ENCODE measurements around the gene NIM1K.
"Not testable (repeated sequence)": the region's sequence is repeated elsewhere in the genome, so short reads cannot be mapped to it uniquely, and the experiment has no call there.

The NIM1K gene

GRCh38 chr5:43245724-43246385 is 53.8 kb downstream of the NIM1K start:
- H3K4me3 ChIP-seq (ENCODE audit: control insufficient read depth, low read depth, low read length): no peak overlapping the region
- DNase-seq (ENCODE audit: low read depth): no peak
- no peak for TF ChIP-seq CTCF (conservative IDR thresholded peaks at IDR 0.05; ENCODE audit: control insufficient read depth, insufficient read depth, low read depth, low read length)

GRCh38 chr5:43251754-43252153 is 59.7 kb downstream of the NIM1K start:
- TF ChIP-seq CTCF (conservative IDR thresholded peaks at IDR 0.05; ENCODE audit: control insufficient read depth, insufficient read depth, low read depth, low read length): no peak
- no peak overlapping the region for H3K4me3 ChIP-seq (ENCODE audit: control insufficient read depth, low read depth, low read length)
- DNase-seq (ENCODE audit: low read depth): no peak

- TF ChIP-seq CTCF (conservative IDR thresholded peaks at IDR 0.05; ENCODE audit: control insufficient read depth, insufficient read depth, low read depth, low read length): no peak
- no peak overlapping the region for H3K4me3 ChIP-seq (ENCODE audit: control insufficient read depth, low read depth, low read length)
- DNase-seq (ENCODE audit: low read depth): no peak
These were observed 63.7 kb downstream of the NIM1K start for GRCh38 chr5:43255704-43256103.

- TF ChIP-seq CTCF (conservative IDR thresholded peaks at IDR 0.05; ENCODE audit: control insufficient read depth, insufficient read depth, low read depth, low read length): no peak
- H3K4me3 ChIP-seq (ENCODE audit: control insufficient read depth, low read depth, low read length): no peak overlapping the region
- DNase-seq (ENCODE audit: low read depth): no peak
These were observed 64.4 kb downstream of the NIM1K start for GRCh38 chr5:43256261-43256966.

- H3K4me3 ChIP-seq (ENCODE audit: control insufficient read depth, low read depth, low read length): no peak overlapping the region
- TF ChIP-seq CTCF (conservative IDR thresholded peaks at IDR 0.05; ENCODE audit: control insufficient read depth, insufficient read depth, low read depth, low read length): no peak
- DNase-seq (ENCODE audit: low read depth): no peak
These were observed 66.1 kb downstream of the NIM1K start for GRCh38 chr5:43258116-43258515.

DNA sequence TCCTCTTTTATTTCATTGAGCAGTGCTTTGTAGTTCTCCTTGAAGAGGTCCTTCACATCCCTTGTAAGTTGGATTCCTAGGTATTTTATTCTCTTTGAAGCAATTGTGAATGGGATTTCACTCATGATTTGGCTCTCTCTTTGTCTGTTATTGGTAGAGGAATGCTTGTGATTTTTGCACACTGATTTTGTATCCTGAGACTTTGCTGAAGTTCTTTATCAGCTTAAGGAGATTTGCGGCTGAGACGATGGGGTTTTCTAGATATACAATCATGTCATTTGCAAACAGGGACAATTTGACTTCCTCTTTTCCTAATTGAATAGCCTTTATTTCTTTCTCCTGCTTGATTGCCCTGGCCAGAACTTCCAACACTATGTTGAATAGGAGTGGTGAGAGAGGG is 70.2 kb downstream of the NIM1K start:
- not testable (repeated sequence) for DNase-seq (ENCODE audit: low read depth); H3K4me3 ChIP-seq (ENCODE audit: control insufficient read depth, low read depth, low read length)

DNA sequence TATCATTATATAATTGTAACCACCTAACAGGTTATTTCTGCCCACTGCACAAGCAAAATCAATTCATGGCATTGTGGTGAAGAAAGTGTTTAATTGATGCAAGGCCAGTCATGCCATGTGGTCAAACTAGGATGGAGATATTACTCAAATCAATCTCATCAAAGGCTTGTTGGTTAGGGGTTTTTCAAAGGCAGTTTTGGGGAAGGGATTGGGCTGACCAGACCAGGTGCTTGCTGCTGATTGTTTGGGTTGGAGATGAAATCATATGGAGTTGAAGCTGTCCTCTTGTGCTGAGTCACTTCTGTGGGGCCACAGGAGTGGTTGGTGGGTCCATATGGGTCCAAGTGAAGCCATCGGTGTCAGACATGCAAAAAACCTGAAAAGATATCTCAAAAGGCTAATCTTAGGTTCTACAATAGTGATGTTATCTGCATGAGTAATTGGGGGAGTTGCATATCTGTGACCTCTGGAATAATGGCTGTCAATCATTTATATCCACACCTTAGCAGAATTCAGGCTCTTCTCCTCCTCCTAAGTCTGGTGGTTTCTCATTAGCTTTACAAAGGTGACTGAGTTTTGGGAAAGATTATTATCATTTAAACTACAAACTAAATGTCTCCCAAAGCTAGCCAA is 76.3 kb downstream of the NIM1K start:
- TF ChIP-seq CTCF (conservative IDR thresholded peaks at IDR 0.05; ENCODE audit: control insufficient read depth, insufficient read depth, low read depth, low read length): no peak
- no peak for DNase-seq (ENCODE audit: low read depth)
- H3K4me3 ChIP-seq (ENCODE audit: control insufficient read depth, low read depth, low read length): no peak overlapping the region

All from fibroblast of mammary gland (primary cell).